Fibroblast of mammary gland (primary cell): ENCODE measurements around the gene MUC5B.

Source experiments
- DNase-seq: peaks from one replicate; pipeline ENCODE4 v3.0.0-alpha.2; 2010; ENCODE audit warnings: low read depth
- H3K4me3 ChIP-seq: 2 replicates; pipeline ENCODE4 v1.5.1; 2011; ENCODE audit warnings: low read depth, mild to moderate bottlenecking, low read length, moderate library complexity; ENCODE audit not compliant: control insufficient read depth
- TF ChIP-seq, protein P1 (sequence below): conservative IDR thresholded peaks from 2 replicates; pipeline ENCODE4 v1.5.1; 2011; ENCODE audit warnings: low read depth, low read length, inconsistent platforms; ENCODE audit not compliant: control insufficient read depth, insufficient read depth

Gene MUC5B

DNA sequence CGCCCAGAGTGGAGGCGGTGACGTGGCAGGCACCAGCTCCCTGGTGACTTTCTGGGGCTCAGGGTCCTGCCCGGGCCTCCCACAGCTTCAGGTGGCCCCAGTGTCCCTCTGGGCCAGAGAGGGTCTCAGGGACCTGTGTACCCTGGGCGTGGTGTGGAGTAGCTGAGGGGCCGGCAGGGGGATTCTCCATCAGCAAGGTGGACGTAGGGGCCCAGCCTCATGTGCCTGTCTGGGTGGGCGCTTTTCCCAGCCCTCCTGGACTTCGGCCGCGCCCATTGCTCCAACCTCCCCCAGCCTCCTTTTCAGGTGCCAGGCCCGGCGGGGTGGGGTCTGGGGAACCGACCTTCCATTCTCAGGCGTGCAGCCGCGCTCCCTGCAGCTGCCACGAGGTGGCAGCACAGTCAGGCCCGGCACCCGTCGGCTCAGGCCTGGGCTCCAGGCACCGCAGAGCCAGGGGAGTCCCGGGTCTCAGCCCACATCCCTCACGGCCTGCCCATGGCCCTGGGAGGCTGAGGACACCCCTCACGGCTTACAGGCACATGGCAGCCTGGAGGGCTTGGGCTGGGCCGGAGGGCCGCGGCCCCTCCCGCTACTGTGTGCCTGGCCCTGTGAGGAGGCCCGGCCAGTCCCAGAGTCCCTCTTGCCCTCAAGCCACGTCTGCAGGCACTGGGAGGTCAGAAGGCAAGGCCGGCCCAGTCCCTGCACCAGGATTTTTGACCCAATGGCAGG is 19.9 kb upstream of the MUC5B start:
- no peak overlapping the region for H3K4me3 ChIP-seq
- peak; percentile 22 for DNase-seq
- TF ChIP-seq, protein P1, sequence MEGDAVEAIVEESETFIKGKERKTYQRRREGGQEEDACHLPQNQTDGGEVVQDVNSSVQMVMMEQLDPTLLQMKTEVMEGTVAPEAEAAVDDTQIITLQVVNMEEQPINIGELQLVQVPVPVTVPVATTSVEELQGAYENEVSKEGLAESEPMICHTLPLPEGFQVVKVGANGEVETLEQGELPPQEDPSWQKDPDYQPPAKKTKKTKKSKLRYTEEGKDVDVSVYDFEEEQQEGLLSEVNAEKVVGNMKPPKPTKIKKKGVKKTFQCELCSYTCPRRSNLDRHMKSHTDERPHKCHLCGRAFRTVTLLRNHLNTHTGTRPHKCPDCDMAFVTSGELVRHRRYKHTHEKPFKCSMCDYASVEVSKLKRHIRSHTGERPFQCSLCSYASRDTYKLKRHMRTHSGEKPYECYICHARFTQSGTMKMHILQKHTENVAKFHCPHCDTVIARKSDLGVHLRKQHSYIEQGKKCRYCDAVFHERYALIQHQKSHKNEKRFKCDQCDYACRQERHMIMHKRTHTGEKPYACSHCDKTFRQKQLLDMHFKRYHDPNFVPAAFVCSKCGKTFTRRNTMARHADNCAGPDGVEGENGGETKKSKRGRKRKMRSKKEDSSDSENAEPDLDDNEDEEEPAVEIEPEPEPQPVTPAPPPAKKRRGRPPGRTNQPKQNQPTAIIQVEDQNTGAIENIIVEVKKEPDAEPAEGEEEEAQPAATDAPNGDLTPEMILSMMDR = peak; percentile 70

DNA sequence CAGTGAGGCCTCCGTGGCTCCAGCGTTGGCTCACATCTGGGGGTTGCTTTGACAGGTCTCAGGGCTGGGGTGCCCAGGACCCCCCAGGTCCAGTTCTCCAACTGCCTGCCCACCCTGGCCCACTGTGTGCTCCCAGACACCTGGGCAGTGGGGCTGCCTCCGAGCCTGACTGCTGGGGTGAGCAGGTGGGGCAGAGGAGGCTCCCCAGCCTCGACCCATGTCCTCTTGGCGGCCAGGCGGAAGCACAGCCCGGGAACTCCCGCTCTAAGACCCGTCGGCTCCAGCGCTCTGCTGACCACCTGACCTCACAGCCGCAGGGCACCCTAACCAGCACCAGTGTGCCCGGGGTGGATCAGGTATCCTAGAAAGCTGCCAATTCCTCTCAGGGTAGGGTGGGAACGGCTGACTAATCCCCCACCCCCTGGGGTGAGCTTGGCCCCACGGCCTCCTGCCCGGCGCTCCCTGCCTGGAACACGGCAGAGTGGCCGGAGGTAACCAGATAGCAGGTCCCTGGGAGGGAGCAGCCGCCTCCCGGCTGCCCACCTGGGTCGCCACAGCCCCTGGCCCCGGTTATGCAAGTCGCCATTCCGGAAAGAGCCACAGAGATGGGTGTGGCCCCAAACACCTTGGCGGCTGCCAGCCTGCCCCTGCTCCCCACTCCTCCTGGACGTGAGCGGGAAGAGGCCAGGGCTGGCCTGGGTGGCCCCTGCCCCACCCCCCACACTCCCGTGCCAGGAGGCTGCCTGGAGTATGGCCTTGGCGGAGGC is 19.2 kb upstream of the MUC5B start:
- TF ChIP-seq, protein P1 = no peak
- DNase-seq = no peak
- H3K4me3 ChIP-seq = no peak overlapping the region

DNA sequence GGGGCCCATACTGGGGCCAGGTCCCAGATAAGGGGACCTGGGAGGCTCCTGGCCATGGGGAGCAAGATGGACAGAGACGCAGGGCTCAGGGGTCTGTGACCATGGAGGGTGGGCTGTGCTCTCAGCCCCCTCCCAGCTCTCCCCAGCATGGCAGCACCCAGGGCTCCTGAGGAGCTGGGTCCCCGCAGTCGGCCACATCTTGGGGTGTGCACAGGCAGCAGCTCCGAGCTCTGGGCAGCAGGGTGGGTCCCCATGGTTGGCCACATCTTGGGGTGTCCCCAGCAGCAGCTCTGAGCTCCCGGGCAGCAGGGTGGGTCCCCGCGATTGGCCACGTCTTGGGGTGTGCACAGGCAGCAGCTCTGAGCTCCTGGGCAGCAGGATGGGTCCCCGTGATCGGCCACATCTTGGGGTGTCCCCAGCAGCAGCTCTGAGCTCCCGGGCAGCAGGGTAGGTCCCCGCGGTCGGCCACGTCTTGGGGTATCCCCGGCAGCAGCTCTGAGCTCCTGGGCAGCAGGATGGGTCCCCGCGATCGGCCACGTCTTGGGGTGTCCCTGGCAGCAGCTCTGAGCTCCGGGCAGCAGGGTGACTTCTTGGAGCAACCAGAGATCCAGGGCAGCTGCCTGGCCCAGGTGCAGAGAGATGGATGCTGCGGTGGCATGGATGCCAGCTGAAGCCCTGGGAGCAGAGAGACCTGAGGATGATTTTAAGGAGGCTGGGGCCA is 18.3 kb upstream of the MUC5B start:
- TF ChIP-seq, protein P1 = no peak
- no peak overlapping the region for H3K4me3 ChIP-seq
- no peak for DNase-seq

DNA sequence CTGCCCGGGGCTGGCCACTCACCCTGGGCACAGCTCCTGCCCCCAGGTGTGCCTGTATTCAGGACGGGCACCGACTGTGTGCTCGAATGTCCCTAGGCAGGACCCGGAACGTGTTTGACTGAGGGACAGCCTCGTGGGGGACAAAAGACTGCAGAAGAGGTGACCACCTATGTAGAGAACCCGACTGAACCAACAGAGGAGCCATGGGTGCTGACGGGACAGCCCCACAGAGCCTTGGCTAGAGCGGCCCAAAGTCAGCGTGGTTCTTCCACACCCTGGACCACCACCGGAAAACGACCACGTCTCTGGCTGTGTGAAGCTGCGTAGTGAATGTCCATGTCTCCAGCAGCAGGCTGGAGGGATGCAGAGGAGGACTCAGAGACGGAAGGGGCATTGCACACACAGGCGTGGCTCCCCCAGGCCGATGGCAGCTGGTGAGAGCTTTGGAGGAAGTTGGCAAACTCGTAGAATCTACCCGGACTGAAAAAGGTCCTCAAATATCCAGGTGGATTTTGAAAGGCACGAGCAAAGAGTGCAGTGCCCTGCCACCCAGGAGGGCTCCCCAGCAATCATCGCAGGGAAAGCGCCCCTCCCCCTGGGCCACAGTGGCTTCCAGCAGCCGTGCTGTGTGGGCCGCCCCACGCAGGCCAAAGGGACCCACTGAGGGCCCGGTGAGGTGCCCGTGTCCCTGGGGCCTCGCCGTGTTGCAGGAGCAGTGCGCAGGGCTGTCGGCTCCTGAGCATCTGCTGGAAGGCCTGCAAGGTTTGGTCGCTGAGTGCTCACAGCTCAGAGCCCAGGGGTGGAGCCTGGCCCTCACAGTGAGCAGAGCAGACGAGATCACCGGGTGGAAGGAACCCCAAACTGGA is 17.5 kb upstream of the MUC5B start:
- TF ChIP-seq, protein P1 = no peak
- no peak for DNase-seq

DNA sequence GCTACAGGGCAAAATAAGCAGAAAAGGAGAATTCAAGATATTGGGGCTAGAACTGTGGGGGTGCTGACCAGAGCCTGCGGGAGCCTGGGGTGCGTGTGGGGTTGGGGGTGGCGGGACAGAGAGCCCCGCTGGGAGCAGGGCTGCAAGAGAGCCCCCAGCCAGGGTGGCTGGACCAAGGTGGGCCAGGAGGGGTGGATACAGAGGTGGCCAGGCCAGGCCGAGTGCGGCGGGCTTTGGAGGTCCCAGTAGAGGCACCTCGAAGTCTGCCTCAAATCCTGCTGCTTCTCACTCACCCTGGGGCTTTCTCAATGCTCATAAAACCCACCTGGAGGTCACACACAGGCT is 16.9 kb upstream of the MUC5B start:
- DNase-seq = no peak
- no peak overlapping the region for H3K4me3 ChIP-seq
- TF ChIP-seq, protein P1 = no peak

More for the DNA sequence above, 17.5 kb upstream of the MUC5B start:
- no peak overlapping the region for H3K4me3 ChIP-seq
